H1 (cell line): ENCODE measurements around the gene TSC1. TPM values are rescaled to one million over a fixed set of nuclear protein-coding genes. Genes with fewer than 3 reads are reported as not detected.

Experiments used
- CTCF ChIA-PET: fragments of 300-600 bp; sonication (Branson Sonifier 250); formaldehyde crosslinking; loops from one replicate; lab custom pipeline; 2021; ENCODE audit not compliant: partially characterized antibody; lab: Charles Lee
- POLR2A ChIA-PET: fragments of 300-600 bp; sonication (Branson Sonifier 250); formaldehyde crosslinking; loops from one replicate; lab custom pipeline; 2021; ENCODE audit warnings: inconsistent platforms; ENCODE audit not compliant: partially characterized antibody; lab: Charles Lee
- DNase-seq, 2 experiments: peaks; one replicate each; pipeline versions ENCODE4 v3.0.0 to v3.0.0-alpha.2; 2010 to 2022; ENCODE audit warnings: low spot score in 2 of 2, low read depth in 1 of 2, mixed read lengths in 1 of 2
- FAIRE-seq: peaks from 2 replicates; lab custom pipeline; 2011; peaks lifted over from hg19 to GRCh38; lab: Jason Lieb, UNC
- H2AFZ ChIP-seq: 2 replicates; pipeline ENCODE4 v1.8.1; 2012; ENCODE audit warnings: low read length, inconsistent platforms
- H2AK5ac ChIP-seq: 2 replicates; pipeline ENCODE4 v1.6.1; 2013; ENCODE audit warnings: low read depth, low read length
- H2BK120ac ChIP-seq: replicated peaks from 2 replicates; pipeline ENCODE3; 2013; ENCODE audit warnings: low read depth, low read length, inconsistent platforms
- H2BK12ac ChIP-seq: 2 replicates; pipeline ENCODE4 v1.6.1; 2013; ENCODE audit warnings: low read depth, low read length
- H2BK15ac ChIP-seq: 2 replicates; pipeline ENCODE4 v1.6.1; 2013; ENCODE audit warnings: low read length
- H2BK20ac ChIP-seq: 2 replicates; pipeline ENCODE4 v1.6.1; 2013; ENCODE audit warnings: low read length
- H2BK5ac ChIP-seq: 2 replicates; pipeline ENCODE4 v1.6.1; 2013; ENCODE audit warnings: low read depth, low read length
- H3K14ac ChIP-seq: 2 replicates; pipeline ENCODE4 v1.6.1; 2013; ENCODE audit warnings: inconsistent platforms; ENCODE audit not compliant: insufficient read length
- H3K18ac ChIP-seq: 2 replicates; pipeline ENCODE4 v1.6.1; 2013; ENCODE audit warnings: low read length; ENCODE audit errors: extremely low read depth
- H3K23ac ChIP-seq: 2 replicates; pipeline ENCODE4 v1.6.1; 2013; ENCODE audit warnings: inconsistent platforms; ENCODE audit not compliant: insufficient read length
- H3K23me2 ChIP-seq: 2 replicates; pipeline ENCODE4 v1.6.1; 2013; ENCODE audit warnings: low read depth, low read length
- H3K27ac ChIP-seq: 2 replicates; pipeline ENCODE4 v1.6.1; 2011; ENCODE audit warnings: low read depth, low read length, inconsistent platforms
- H3K27me3 ChIP-seq, 4 experiments: replicated peaks in 1 of 4; 1 replicate in 1 of 4; 2 replicates in 3 of 4; pipeline versions ENCODE4 v1.6.1 to v1.8.1; 2011 to 2013; ENCODE audit warnings: low read length in 3 of 4, mild to moderate bottlenecking in 3 of 4, inconsistent platforms in 2 of 4, mixed read lengths in 2 of 4, moderate library complexity in 1 of 4; ENCODE audit not compliant: control insufficient read depth in 3 of 4, insufficient read depth in 3 of 4; ENCODE audit errors: extremely low read depth in 1 of 4
- H3K36me3 ChIP-seq, 4 experiments: 2 replicates each; pipeline versions ENCODE4 v1.6.1 to v1.8.1; 2011 to 2013; ENCODE audit warnings: mild to moderate bottlenecking in 4 of 4, low read length in 3 of 4, moderate library complexity in 2 of 4, control low read depth in 1 of 4, inconsistent platforms in 1 of 4; ENCODE audit not compliant: insufficient read depth in 4 of 4, control insufficient read depth in 2 of 4
- H3K4ac ChIP-seq: replicated peaks from 2 replicates; pipeline ENCODE3; 2013; ENCODE audit warnings: low read length, low read depth, mixed read lengths, inconsistent platforms; ENCODE audit not compliant: insufficient read length
- H3K4me1 ChIP-seq, 4 experiments: replicated peaks in 1 of 4; 1 replicate in 1 of 4; 2 replicates in 3 of 4; pipeline versions ENCODE4 v1.6.1 to v1.8.1; 2011 to 2013; ENCODE audit warnings: low read length in 3 of 4, inconsistent platforms in 2 of 4, mixed read lengths in 1 of 4; ENCODE audit not compliant: insufficient read depth in 4 of 4, control insufficient read depth in 3 of 4
- H3K4me2 ChIP-seq, 2 experiments: 2 replicates each; pipeline versions ENCODE4 v1.6.1 to v1.8.1; 2011 to 2013; ENCODE audit warnings: low read depth in 2 of 2, low read length in 2 of 2, control low read depth in 1 of 2, inconsistent platforms in 1 of 2, mild to moderate bottlenecking in 1 of 2; ENCODE audit not compliant: insufficient read depth in 1 of 2
- H3K4me3 ChIP-seq, 4 experiments: fragments of 200-600, 300-600 bp in 1 of 4; sonication (generic), shearing (Covaris generic), sonication (Bioruptor Twin) in 1 of 4; 2 replicates each; pipeline versions ENCODE4 v1.5.1 to v1.8.1; 2011 to 2016; ENCODE audit warnings: low read length in 4 of 4, low read depth in 3 of 4, control low read depth in 2 of 4, inconsistent platforms in 2 of 4, mild to moderate bottlenecking in 2 of 4, mixed read lengths in 1 of 4, moderate library complexity in 1 of 4; ENCODE audit not compliant: insufficient read depth in 2 of 4; ENCODE audit errors: extremely low read depth in 1 of 4
- H3K56ac ChIP-seq: replicated peaks from 2 replicates; pipeline ENCODE3; 2013; ENCODE audit warnings: low read depth, mild to moderate bottlenecking, mixed read lengths, low read length, inconsistent platforms; ENCODE audit not compliant: insufficient read length
- H3K79me1 ChIP-seq: 2 replicates; pipeline ENCODE4 v1.6.1; 2013; ENCODE audit warnings: low read depth, low read length, control low read depth
- H3K79me2 ChIP-seq, 2 experiments: 2 replicates each; pipeline versions ENCODE4 v1.6.1 to v1.8.1; 2012 to 2013; ENCODE audit warnings: low read length in 2 of 2, mild to moderate bottlenecking in 2 of 2, inconsistent platforms in 1 of 2; ENCODE audit not compliant: insufficient read depth in 2 of 2, control insufficient read depth in 1 of 2
- H3K9ac ChIP-seq, 4 experiments: replicated peaks in 1 of 4; 1 replicate in 1 of 4; 2 replicates in 3 of 4; pipeline versions ENCODE4 v1.6.1 to v1.8.1; 2011 to 2013; ENCODE audit warnings: low read depth in 3 of 4, low read length in 3 of 4, control low read depth in 2 of 4, mild to moderate bottlenecking in 2 of 4, moderate library complexity in 2 of 4, inconsistent platforms in 1 of 4; ENCODE audit errors: extremely low read depth in 1 of 4
- H3K9me3 ChIP-seq, 2 experiments: 2 replicates each; pipeline versions ENCODE4 v1.6.1 to v1.8.1; 2012 to 2013; ENCODE audit warnings: mild to moderate bottlenecking in 2 of 2, moderate library complexity in 2 of 2, control low read depth in 1 of 2, inconsistent platforms in 1 of 2, low read depth in 1 of 2, low read length in 1 of 2, mixed read lengths in 1 of 2; ENCODE audit not compliant: insufficient read depth in 2 of 2
- H4K20me1 ChIP-seq, 2 experiments: replicated peaks in 1 of 2; 2 replicates each; pipeline versions ENCODE3 to v1.8.1; 2011 to 2013; ENCODE audit warnings: inconsistent platforms in 2 of 2, low read length in 2 of 2, mild to moderate bottlenecking in 1 of 2; ENCODE audit not compliant: insufficient read depth in 2 of 2, control insufficient read depth in 1 of 2
- H4K5ac ChIP-seq: 2 replicates; pipeline ENCODE4 v1.6.1; 2013; ENCODE audit warnings: low read length, low read depth, mixed read lengths, inconsistent platforms; ENCODE audit not compliant: insufficient read length
- H4K8ac ChIP-seq: 2 replicates; pipeline ENCODE4 v1.8.0; 2013; ENCODE audit warnings: mild to moderate bottlenecking, moderate library complexity, low read length, inconsistent platforms; ENCODE audit not compliant: insufficient read depth; ENCODE audit errors: extremely low read depth
- H4K91ac ChIP-seq: replicated peaks from 2 replicates; pipeline ENCODE3; 2013; ENCODE audit warnings: low read length, mixed read lengths, inconsistent platforms; ENCODE audit not compliant: insufficient read length
- JUN ChIP-seq: IDR thresholded peaks from 2 replicates; pipeline ENCODE4 v1.6.1; 2011; ENCODE audit warnings: low read depth, mild to moderate bottlenecking, improper control_type of control experiment, low read length
- JUND ChIP-seq: IDR thresholded peaks from 2 replicates; pipeline ENCODE4 v1.6.1; 2011; ENCODE audit warnings: mild to moderate bottlenecking, improper control_type of control experiment, low read length
- POLR2AphosphoS5 ChIP-seq: IDR thresholded peaks from 2 replicates; pipeline ENCODE4 v1.6.1; 2011; ENCODE audit warnings: low read depth, low read length
- WGBS, 2 experiments: shearing (Covaris generic) in 1 of 2; methylation state at CpG; one replicate each; pipeline versions ENCODE4 v1.1.6 to v1.1.7; 2013 to 2015; ENCODE audit warnings: low lambda C conversion rate in 2 of 2, mixed read lengths in 2 of 2, inconsistent platforms in 1 of 2, low coverage in 1 of 2, missing lambda C conversion rate in 1 of 2; ENCODE audit not compliant: insufficient replicate concordance in 2 of 2, insufficient coverage in 1 of 2, insufficient read length in 1 of 2; ENCODE audit errors: extremely low coverage in 1 of 2, missing lambda C conversion rate in 1 of 2; 5-methylcytosine and 5-hydroxymethylcytosine counted together
- polyA plus RNA-seq, 7 experiments: library from polyadenylated mRNA; depleted of rRNA in 3 of 7; stranded (reverse) in 5 of 7; unstranded in 2 of 7; fragments of >200 nt in 5 of 7; fragments of 200-250 nt in 2 of 7; gene quantifications; 1 replicate in 5 of 7; 2 replicates in 1 of 7; 4 replicates in 1 of 7; pipeline versions ENCODE4 v1.2.1 to v1.2.3, GENCODE V29; 2011 to 2013; ENCODE audit warnings: missing spikeins in 2 of 7, mixed read lengths in 2 of 7
- total RNA-seq: library from RNA; stranded (reverse); fragmentation: NEBNext Ultra II Directional; extraction: Animal tissue kit (Norgen Biotek cat#: 25700); gene quantifications from 2 replicates; pipeline ENCODE4 v1.2.1, GENCODE V29; 2021

Gene TSC1
- total and polyA plus RNA-seq, 2 of the 8 experiments (the other 6 are each of a cell fraction or from before 2014, with no cell fraction given): 37.2 to 46.0 TPM

DNA sequence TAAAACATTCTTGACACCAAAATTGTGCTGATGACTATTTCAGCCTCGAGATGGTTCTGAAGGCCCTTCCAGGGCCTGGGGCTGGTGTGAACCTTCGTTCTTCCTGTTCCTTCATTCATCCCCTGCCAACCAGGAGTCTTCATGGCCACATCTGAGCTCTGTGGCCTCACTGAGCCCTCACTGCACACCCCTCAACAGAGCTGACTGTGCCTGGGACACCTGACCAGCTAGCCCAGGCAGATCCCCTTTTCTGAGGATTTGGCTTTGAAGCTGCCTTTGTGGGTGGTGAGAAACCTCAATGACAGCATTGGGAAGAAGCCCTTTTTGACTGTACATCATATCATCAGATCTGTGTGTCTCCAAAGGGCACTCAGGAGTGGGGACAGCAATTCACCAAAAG lies 80.1 kb downstream of the TSC1 start:
- Histone ChIP-seq H2AFZ (no peak overlapping the region), H4K20me1 (no peaks in the 10 kb centered on the region), H3K4me3 (no peak overlapping the region), H2BK15ac (no peak overlapping the region), H3K18ac (no peak overlapping the region), H2BK120ac (no peak overlapping the region), H3K79me2 (no peaks in the 10 kb centered on the region), H3K9me3 (no peaks in the 10 kb centered on the region), H3K23me2 (no peaks in the 10 kb centered on the region), H3K4ac (no peak overlapping the region), H2BK20ac (no peak overlapping the region), H3K14ac (no peak overlapping the region), H4K91ac (no peak overlapping the region), H3K4me1 (peaks cover 0 to 2% (median 1%) of the 10 kb centered on the region in 4 experiments; a peak in 1 of 7 replicates), H3K36me3 (no peaks in the 10 kb centered on the region), H4K8ac (no peak overlapping the region), H2BK12ac (no peak overlapping the region), H3K27ac (no peak overlapping the region), H3K23ac (no peak overlapping the region), H2BK5ac (no peak overlapping the region), H2AK5ac (no peak overlapping the region; the same call in 1 of the 2 replicates), H3K4me2 (no peak overlapping the region), H3K27me3 (no peaks in the 10 kb centered on the region; a peak in 2 of 7 replicates), H3K79me1 (no peaks in the 10 kb centered on the region), H4K5ac (no peak overlapping the region), H3K9ac (no peak overlapping the region), H3K56ac (no peak overlapping the region)
- no peak for TF ChIP-seq JUND
- TF ChIP-seq JUN: no peak
- TF ChIP-seq POLR2AphosphoS5: no peak
- CTCF ChIA-PET: interaction anchor here (1.0 to 1.8 kb wide), 5 partner anchors 10 to 38 kb away, joined by 3 to 7 read pairs (median 4); partner anchors contain the start of gene AK8
- DNase-seq (no peak), FAIRE-seq (no peak)
- WGBS, 2 experiments: 85% methylated on average over 2 of the region's 2 CpGs; no CpG with 5 or more reads in 1 of the 2 experiments
- POLR2A ChIA-PET: interaction anchor here (1.0 kb wide), 1 partner anchor 11 kb away, joined by 3 read pairs; no protein-coding TSS in a partner anchor
